OCI-LY7 (cell line): Measurements from ENCODE around the gene GTPBP6. TPM values are rescaled to one million over a fixed set of nuclear protein-coding genes. Genes with fewer than 3 reads are reported as not detected.
"Not testable (repeated sequence)": the region's sequence is repeated elsewhere in the genome, so short reads cannot be mapped to it uniquely, and the experiment has no call there.

Experiments used
- BruUV-seq: library from RNA; stranded (reverse); fragments of 400-500 nt; replicated peaks from 2 replicates; lab custom pipeline; 2021; lab: Mats Ljungman, UMichigan
- CTCF ChIA-PET: fragments of 300-600 bp; sonication (Branson Sonifier 250); formaldehyde crosslinking; loops from one replicate; lab custom pipeline; 2022; ENCODE audit warnings: antibody characterized with exemption; ENCODE audit not compliant: unreplicated experiment; lab: Charles Lee
- POLR2A ChIA-PET: fragments of 300-600 bp; sonication (Branson Sonifier 250); formaldehyde crosslinking; loops from one replicate; lab custom pipeline; 2022; ENCODE audit warnings: antibody characterized with exemption; lab: Charles Lee
- DNase-seq: peaks from one replicate; pipeline ENCODE4 v3.0.0-alpha.2; 2015; ENCODE audit warnings: low spot score
- H2AFZ ChIP-seq: fragments of 200-600 bp; sonication (generic), shearing (Covaris generic); 2 replicates; pipeline ENCODE4 v1.6.1; 2014; ENCODE audit warnings: mild to moderate bottlenecking, antibody characterized with exemption, low read length, moderate library complexity
- H3K27ac ChIP-seq: fragments of 200-600 bp; sonication (generic); 2 replicates; pipeline ENCODE4 v1.5.1; 2014; ENCODE audit warnings: mixed run types, low read depth, mild to moderate bottlenecking, moderate library complexity, low read length, inconsistent platforms; ENCODE audit not compliant: poor library complexity, severe bottlenecking
- H3K36me3 ChIP-seq: fragments of 200-600 bp; sonication (generic); 2 replicates; pipeline ENCODE4 v1.6.1; 2014; ENCODE audit warnings: mild to moderate bottlenecking, antibody characterized with exemption, low read length, moderate library complexity, mixed read lengths; ENCODE audit not compliant: insufficient read depth
- H3K4me1 ChIP-seq: fragments of 200-600 bp; sonication (generic); 2 replicates; pipeline ENCODE4 v1.5.1; 2014; ENCODE audit warnings: mild to moderate bottlenecking, low read length; ENCODE audit not compliant: insufficient read depth, poor library complexity, severe bottlenecking
- H3K4me2 ChIP-seq: fragments of 200-600 bp; sonication (generic); 2 replicates; pipeline ENCODE4 v1.6.1; 2014; ENCODE audit warnings: mild to moderate bottlenecking, low read length
- H3K4me3 ChIP-seq: fragments of 200-600 bp; sonication (generic); 2 replicates; pipeline ENCODE4 v1.5.1; 2014; ENCODE audit warnings: mild to moderate bottlenecking, low read depth, low read length; ENCODE audit not compliant: poor library complexity, severe bottlenecking
- H3K79me2 ChIP-seq: fragments of 200-600 bp; sonication (generic); 2 replicates; pipeline ENCODE4 v1.6.1; 2016; ENCODE audit warnings: low read depth, mild to moderate bottlenecking, low read length, moderate library complexity, mixed read lengths; ENCODE audit not compliant: insufficient read depth
- H3K9me2 ChIP-seq: fragments of 200-600 bp; sonication (generic); 2 replicates; pipeline ENCODE4 v1.6.1; 2016; ENCODE audit warnings: mild to moderate bottlenecking, low read length, mixed read lengths; ENCODE audit not compliant: insufficient read depth
- H3K9me3 ChIP-seq: fragments of 200-600 bp; sonication (generic); 2 replicates; pipeline ENCODE4 v1.6.1; 2014; ENCODE audit warnings: mild to moderate bottlenecking, mixed run types, low read length, mixed read lengths
- H4K20me1 ChIP-seq: fragments of 200-600 bp; sonication (generic); 2 replicates; pipeline ENCODE4 v1.6.1; 2014; ENCODE audit warnings: mild to moderate bottlenecking, antibody characterized with exemption, low read length, moderate library complexity, mixed read lengths; ENCODE audit not compliant: insufficient read depth
- EZH2phosphoT487 ChIP-seq: fragments of 200-600 bp; sonication (generic); IDR thresholded peaks from 2 replicates; pipeline ENCODE4 v1.6.1; 2018; ENCODE audit warnings: low read depth, borderline replicate concordance, mild to moderate bottlenecking, mixed run types, antibody characterized with exemption, low read length, moderate library complexity, mixed read lengths
- intact Hi-C: fragments of 100-400 bp; cut with micrococcal nuclease; formaldehyde crosslinking; loops from one replicate; pipeline ENCODE4 v1.10.0; 2022; ENCODE audit not compliant: unreplicated experiment
- total RNA-seq, 2 experiments: library from RNA; depleted of rRNA in 1 of 2; stranded (reverse); fragments of >200 nt in 1 of 2; shearing (Covaris generic) in 1 of 2; gene quantifications; 2 replicates each; pipeline ENCODE4 v1.2.3, GENCODE V29; 2014 to 2022
- TF ChIP-seq, protein P1 (sequence below): fragments of 200-600 bp; sonication (generic); conservative IDR thresholded peaks from 2 replicates; pipeline ENCODE4 v1.5.1; 2014; ENCODE audit warnings: mild to moderate bottlenecking, antibody characterized with exemption, low read length, moderate library complexity, mixed read lengths

Gene GTPBP6
- total RNA-seq, 2 experiments from 2014 or later = 36.3 to 53.6 TPM

DNA sequence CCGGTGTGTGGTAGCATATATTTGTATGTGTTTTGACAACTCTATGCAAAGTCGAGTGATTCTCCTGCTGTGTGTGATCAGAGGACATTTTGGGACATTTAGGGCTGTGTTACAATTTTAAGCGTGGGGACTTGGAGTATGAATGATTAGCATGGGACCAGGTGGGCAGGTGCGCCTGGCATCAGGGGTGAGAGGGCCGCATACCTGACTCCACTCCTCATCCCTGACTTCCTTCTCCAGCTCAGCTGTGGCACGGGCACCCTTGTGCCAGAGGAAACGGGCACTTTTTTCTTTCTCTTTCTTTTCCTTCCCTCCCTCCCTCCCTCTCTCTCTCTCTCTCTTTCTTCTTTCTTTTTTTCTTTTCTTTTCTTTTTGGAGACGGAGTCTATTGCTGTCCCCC is 53.1 kb downstream of the GTPBP6 start:
- Histone ChIP-seq H2AFZ (no peak overlapping the region), H3K36me3 (no peaks in the 10 kb centered on the region), H3K4me3 (no peak overlapping the region), H3K9me2 (no peaks in the 10 kb centered on the region), H3K4me2 (no peak overlapping the region), H4K20me1 (no peaks in the 10 kb centered on the region), H3K27ac (no peak overlapping the region), H3K79me2 (no peaks in the 10 kb centered on the region), H3K4me1 (no peaks in the 10 kb centered on the region), H3K9me3 (no peaks in the 10 kb centered on the region)
- no peak for DNase-seq
- no peak for TF ChIP-seq EZH2phosphoT487
- TF ChIP-seq, protein P1, sequence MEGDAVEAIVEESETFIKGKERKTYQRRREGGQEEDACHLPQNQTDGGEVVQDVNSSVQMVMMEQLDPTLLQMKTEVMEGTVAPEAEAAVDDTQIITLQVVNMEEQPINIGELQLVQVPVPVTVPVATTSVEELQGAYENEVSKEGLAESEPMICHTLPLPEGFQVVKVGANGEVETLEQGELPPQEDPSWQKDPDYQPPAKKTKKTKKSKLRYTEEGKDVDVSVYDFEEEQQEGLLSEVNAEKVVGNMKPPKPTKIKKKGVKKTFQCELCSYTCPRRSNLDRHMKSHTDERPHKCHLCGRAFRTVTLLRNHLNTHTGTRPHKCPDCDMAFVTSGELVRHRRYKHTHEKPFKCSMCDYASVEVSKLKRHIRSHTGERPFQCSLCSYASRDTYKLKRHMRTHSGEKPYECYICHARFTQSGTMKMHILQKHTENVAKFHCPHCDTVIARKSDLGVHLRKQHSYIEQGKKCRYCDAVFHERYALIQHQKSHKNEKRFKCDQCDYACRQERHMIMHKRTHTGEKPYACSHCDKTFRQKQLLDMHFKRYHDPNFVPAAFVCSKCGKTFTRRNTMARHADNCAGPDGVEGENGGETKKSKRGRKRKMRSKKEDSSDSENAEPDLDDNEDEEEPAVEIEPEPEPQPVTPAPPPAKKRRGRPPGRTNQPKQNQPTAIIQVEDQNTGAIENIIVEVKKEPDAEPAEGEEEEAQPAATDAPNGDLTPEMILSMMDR = no peak
- POLR2A ChIA-PET = no interaction called here
- CTCF ChIA-PET = no interaction called here
- intact Hi-C loops = no loop called here
- BruUV-seq = no TSS peak

DNA sequence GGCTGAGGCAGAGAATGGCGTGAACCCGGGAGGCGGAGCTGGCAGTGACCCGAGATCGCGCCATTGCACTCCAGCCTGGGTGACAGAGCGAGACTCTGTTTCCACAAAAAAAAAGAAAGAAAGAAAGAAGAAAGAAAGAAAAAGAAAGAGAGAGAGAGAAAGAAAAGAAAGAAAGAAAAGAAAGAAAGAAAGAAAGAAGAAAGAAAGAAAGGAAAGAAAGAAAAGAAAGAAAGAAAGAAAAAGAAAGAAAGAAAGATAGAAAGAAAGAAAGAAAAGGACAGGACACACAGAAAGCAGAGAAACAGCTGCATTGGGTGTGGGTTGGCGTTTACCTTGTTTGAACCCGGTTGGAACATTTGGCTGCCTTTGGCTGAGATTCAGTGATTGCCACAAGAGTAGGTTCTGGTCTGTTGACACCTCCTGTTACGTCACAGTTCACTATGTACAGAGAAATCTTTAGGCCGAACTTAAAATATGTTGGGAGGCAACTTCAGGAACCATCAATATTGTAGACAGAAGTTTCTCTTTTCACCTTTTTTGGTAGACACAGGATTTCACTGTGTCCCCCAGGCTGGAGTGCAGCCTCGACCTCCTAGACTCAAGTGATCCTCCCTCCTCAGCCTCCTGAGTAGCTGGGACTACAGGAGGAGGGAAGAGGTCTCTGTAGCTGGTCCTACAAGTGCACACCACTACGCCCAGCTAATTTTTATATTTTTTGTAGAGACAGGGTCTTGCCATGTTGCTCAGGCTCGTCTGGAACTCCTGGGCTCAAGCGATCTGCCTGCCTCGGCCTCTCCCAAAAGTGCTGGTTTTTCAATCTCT is 53.8 kb downstream of the GTPBP6 start:
- Histone ChIP-seq H3K36me3 (no peaks in the 10 kb centered on the region), H3K4me2 (no peak overlapping the region), H3K27ac (no peak overlapping the region), H3K4me1 (no peaks in the 10 kb centered on the region), H3K4me3 (no peak overlapping the region), H3K9me3 (no peaks in the 10 kb centered on the region), H3K79me2 (no peaks in the 10 kb centered on the region), H2AFZ (no peak overlapping the region), H3K9me2 (no peaks in the 10 kb centered on the region), H4K20me1 (no peaks in the 10 kb centered on the region)
- CTCF ChIA-PET = no interaction called here
- POLR2A ChIA-PET = no interaction called here
- no TSS peak for BruUV-seq
- no peak for TF ChIP-seq EZH2phosphoT487
- TF ChIP-seq, protein P1 = no peak
- DNase-seq = no peak
- intact Hi-C loops = no loop called here

DNA sequence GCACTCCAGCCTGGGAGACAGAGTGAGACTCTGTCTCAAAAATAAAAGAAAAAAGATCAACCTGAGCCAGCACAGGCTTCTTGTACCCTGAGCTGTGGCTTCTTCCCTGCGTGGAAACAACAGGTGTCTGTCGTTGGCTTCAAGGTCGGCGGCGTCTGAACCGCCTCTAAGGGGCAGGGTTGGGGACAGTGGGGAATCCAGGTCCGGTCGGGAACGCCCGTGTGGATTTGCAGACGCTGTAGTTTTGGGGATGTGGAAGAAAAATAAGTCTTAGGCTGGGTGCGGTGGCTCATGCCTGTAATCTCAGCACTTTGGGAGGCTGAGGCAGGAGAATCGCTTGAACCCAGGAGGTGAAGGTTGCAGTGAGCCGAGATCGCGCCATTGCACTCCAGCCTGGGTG is 54.6 kb downstream of the GTPBP6 start:
- H3K4me2 ChIP-seq, H3K4me1 ChIP-seq, CTCF ChIA-PET, DNase-seq, H4K20me1 ChIP-seq, H3K27ac ChIP-seq, H3K9me2 ChIP-seq, POLR2A ChIA-PET, BruUV-seq, H3K36me3 ChIP-seq, intact Hi-C loops, H2AFZ ChIP-seq, H3K79me2 ChIP-seq, H3K4me3 ChIP-seq, H3K9me3 ChIP-seq: not testable (repeated sequence)
